A673 (cell line): Measurements from ENCODE around the gene RPL6.

Experiments used
- CTCF ChIP-seq: fragments of 300-800, 200-600 bp; sonication (generic); conservative IDR thresholded peaks from 2 replicates; pipeline ENCODE4 v1.5.1; 2017; ENCODE audit warnings: low read depth, mild to moderate bottlenecking, antibody characterized with exemption, low read length, moderate library complexity, mixed read lengths
- EZH2 ChIP-seq: fragments of 200-600 bp; sonication (generic); IDR thresholded peaks from 2 replicates; pipeline ENCODE4 v1.6.1; 2017; ENCODE audit warnings: borderline replicate concordance, low read depth, mild to moderate bottlenecking, mixed read lengths, antibody characterized with exemption, low read length; ENCODE audit not compliant: poor library complexity, severe bottlenecking

- TF ChIP-seq CTCF: no peak
- no peak for TF ChIP-seq EZH2
These were observed 52.2 kb downstream of the RPL6 start for GRCh38 chr12:112357214-112357613.
